A204.1 (cell line): ENCODE measurements around the gene FKBP15.

Experiments used
- FAIRE-seq: peaks from 2 replicates; lab custom pipeline; 2012; peaks lifted over from hg19 to GRCh38; lab: Jason Lieb, UNC

The FKBP15 gene

GRCh38 chr9:113183956-113184488 lies 37.1 kb downstream of the FKBP15 start:
- no peak for FAIRE-seq

- no peak for FAIRE-seq
These were observed 39.9 kb downstream of the FKBP15 start for GRCh38 chr9:113181165-113181564.

- no peak for FAIRE-seq
These were observed 41.2 kb downstream of the FKBP15 start for GRCh38 chr9:113179839-113180238.

DNA sequence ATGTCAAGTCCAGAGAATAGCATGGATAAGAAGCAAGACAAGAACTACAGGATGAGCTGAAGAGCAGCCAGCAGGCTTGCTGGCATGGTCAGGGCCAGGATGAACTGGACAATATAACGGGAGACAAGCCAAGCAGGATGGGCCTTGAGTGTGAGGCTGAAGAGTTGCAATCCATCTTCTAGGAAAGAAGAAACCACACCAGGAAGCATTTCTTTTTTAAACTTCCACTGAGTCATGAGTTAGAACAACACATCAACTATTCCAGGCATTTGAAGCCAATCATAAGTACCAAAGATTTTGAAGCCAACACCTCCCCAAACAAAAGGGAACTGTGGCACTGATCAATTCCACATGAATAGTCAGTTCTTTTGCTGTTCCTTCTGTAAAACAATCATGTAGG lies 43.0 kb downstream of the FKBP15 start:
- no peak for FAIRE-seq

DNA sequence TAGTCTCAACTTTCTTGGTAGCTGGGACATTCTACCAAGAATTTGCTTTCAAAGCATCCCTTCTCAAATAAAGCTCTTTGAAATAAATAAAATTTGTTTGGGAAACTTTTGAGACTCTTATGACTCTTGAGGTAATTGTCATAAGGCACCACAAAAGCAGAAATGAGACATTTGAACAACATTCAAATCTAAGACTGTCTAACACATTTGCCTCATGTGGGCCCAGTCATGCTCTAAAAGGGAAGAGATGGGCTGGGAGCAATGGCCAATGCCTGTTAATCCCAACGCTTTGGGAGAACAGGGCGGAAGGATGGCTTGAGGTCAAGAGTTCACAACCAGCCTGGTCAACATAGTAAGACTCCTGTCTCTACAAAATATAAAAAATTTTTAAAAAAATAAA lies 43.8 kb downstream of the FKBP15 start:
- FAIRE-seq = no peak

DNA sequence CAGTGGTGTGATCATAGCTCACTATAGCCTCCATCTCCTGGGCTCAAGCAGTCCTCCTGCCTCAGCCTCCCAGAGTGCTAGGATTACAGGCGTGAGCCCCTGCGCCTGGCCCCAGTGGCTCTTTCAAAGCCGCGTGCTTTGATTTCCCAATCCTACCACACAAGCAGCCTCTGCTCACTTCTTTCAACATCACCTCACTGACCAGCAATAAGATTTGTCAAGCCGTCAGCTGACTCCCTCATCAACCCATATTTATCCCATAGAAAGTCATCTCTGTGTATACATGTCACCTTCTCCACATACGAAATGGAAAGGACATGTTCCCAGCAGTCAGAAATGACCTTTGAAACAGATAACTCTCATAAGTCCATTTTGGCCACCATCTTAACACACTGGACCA lies 44.3 kb downstream of the FKBP15 start:
- no peak for FAIRE-seq

- no peak for FAIRE-seq
These were observed 47.7 kb downstream of the FKBP15 start for GRCh38 chr9:113173341-113173740.

GRCh38 chr9:113168809-113169208 lies 52.3 kb downstream of the FKBP15 start:
- FAIRE-seq = no peak

GRCh38 chr9:113166039-113166438 lies 55.0 kb downstream of the FKBP15 start:
- no peak for FAIRE-seq

- no peak for FAIRE-seq
These were observed 56.4 kb downstream of the FKBP15 start for GRCh38 chr9:113164536-113165300.

DNA sequence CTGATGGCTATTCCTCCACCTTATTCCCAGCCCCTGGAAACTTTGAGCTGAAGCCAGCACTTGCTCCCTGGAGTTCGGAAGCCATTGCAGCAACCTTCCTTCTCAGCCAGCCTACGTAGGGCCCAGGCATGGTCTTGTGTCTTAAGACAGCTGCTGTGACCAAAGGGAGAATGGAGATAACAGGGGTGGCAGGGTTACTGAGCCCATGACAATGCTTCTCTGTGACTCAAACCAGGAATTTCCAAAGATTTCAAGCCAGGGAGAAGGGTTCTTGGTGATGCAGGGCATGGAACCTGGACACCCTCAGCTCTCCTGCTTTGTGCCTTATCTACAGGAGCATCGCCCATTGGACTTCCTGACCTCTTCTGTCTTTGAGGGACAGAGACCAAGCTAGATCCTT lies 58.1 kb downstream of the FKBP15 start:
- no peak for FAIRE-seq

DNA sequence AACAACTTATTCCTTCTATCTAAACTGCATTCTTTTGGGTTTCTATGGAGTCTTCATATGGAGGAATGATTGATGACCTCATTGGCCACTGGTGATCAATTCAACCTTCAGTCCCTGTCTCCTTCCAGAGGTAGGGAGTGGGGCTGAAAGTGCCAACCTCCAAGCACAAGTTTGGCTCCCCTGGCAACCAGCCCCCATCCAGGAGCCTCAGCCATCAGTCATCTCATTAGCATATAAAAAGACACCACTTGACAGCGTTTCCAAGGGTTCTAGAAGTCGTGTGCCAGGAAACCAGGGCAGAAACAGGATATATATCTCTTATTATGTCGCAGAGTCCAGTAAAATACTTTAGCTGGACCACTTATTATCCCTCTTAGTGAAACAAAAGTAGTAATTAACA lies 60.5 kb downstream of the FKBP15 start:
- FAIRE-seq = no peak

DNA sequence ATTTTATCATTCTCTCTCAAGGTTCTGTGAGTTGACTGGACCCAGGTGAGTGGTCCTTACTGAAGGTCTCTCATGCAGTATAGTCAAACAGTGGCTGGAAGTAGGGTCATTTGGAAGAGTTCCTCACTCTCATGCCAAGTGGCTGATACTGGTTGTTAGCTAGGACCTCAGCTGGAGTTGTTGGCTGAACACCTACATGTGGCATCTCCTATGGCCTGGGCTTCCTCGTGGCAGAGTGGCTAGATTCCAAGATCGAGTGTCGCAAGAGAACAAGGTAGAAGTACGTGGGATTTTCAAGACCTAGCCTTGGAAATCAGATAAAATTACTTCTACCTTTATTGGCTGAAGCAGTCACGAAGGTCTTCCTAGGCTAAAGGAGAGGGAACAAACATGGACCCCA lies 62.6 kb downstream of the FKBP15 start:
- FAIRE-seq = no peak

- no peak for FAIRE-seq
These were observed 64.2 kb downstream of the FKBP15 start for GRCh38 chr9:113156880-113157279.

GRCh38 chr9:113155911-113156588 lies 65.0 kb downstream of the FKBP15 start:
- no peak for FAIRE-seq

- no peak for FAIRE-seq
These were observed 66.1 kb downstream of the FKBP15 start for GRCh38 chr9:113154946-113155345.

GRCh38 chr9:113154471-113154870 lies 66.6 kb downstream of the FKBP15 start:
- FAIRE-seq = no peak

- no peak for FAIRE-seq
These were observed 67.5 kb downstream of the FKBP15 start for GRCh38 chr9:113153599-113153998.

- no peak for FAIRE-seq
These were observed 68.4 kb downstream of the FKBP15 start for GRCh38 chr9:113152699-113153098.

GRCh38 chr9:113151696-113152630 lies 69.1 kb downstream of the FKBP15 start:
- FAIRE-seq = no peak

DNA sequence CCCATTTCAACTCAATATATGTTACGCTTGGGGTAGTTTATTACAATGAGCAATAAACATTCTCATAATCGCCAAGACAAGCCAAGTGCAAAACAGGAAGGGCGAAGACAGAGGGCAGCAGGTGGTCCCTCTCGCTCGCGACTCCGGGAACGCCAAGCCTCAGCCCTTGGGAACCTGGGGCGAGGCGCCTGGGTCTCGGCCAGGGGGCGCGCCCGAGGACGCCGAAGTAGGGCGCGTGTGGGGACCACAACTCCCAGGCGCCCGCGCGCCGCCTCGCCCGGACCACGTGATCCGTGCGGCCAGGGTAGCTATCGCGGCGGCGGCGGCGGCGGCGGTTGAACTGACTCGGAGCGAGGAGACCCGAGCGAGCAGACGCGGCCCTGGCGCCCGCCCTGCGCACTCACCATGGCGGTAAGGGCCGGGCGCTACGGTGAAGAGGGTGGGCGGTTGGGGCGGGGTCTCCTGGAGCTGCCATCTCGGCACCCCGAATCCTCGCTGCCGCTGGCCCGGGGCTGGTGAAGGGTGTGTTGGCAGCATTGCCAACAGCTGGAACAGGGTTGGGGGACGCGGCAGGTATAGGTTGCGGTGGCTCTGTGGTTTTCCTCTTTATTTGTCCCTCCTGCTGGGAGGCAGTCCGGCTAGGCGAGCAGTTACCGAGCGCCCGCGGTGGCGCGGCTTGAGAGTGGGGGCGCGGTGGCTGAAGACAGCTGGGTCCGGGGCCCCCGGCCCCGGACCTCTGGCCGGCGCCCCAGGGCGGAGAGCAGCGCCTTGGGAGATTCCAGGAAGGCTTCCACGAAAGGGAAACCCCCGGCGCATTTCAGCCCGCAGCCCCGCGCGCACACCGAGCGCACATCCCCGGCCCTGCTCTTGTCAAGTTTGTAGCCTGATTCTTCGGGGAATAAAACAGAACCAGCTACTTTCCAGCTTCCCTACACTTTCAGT lies 70.1 kb downstream of the FKBP15 start, which contains the start of gene SLC31A2:
TSS of gene SLC31A2 (plus strand) at position 338 of the 942 bp plus-strand sequence. CDS start at position 406, 68 bp downstream.
- FAIRE-seq = no peak
